GM20000 (cell line): ENCODE results near the gene KCTD2.
"Not testable (repeated sequence)": the region's sequence is repeated elsewhere in the genome, so short reads cannot be mapped to it uniquely, and the experiment has no call there.

Experiments used
- DNase-seq: peaks from one replicate; pipeline ENCODE4 v3.0.0; 2012; ENCODE audit warnings: low spot score
- CTCF ChIP-seq: IDR thresholded peaks from 2 replicates; pipeline ENCODE4 v1.5.1; 2012; ENCODE audit warnings: mild to moderate bottlenecking, control low read depth; ENCODE audit errors: extremely low read depth, missing control alignments

Gene KCTD2

GRCh38 chr17:75067856-75068255, 20.8 kb downstream of the KCTD2 start:
- DNase-seq, result no peak

GRCh38 chr17:75068750-75069149, 21.7 kb downstream of the KCTD2 start:
- DNase-seq, result no peak
- no peak for TF ChIP-seq CTCF

More at GRCh38 chr17:75067856-75068255, 20.8 kb downstream of the KCTD2 start:
- TF ChIP-seq CTCF, result no peak

- peak; percentile 6 for TF ChIP-seq CTCF
- DNase-seq, result no peak
Observed at GRCh38 chr17:75069783-75070182, 22.8 kb downstream of the KCTD2 start.

GRCh38 chr17:75071478-75072271, 24.6 kb downstream of the KCTD2 start:
- not testable (repeated sequence) for DNase-seq

GRCh38 chr17:75072909-75073308, 25.9 kb downstream of the KCTD2 start:
- DNase-seq, result not testable (repeated sequence)

- no peak for TF ChIP-seq CTCF
- no peak for DNase-seq
Observed at GRCh38 chr17:75073618-75074047, 26.6 kb downstream of the KCTD2 start.

GRCh38 chr17:75074532-75074931, 27.5 kb downstream of the KCTD2 start:
- no peak for TF ChIP-seq CTCF
- DNase-seq, result no peak

- no peak for TF ChIP-seq CTCF
- DNase-seq, result no peak
Observed at GRCh38 chr17:75075597-75076336, 28.7 kb downstream of the KCTD2 start.
